WTC11 (cell line): ENCODE results near the gene CEACAM18. TPM values are rescaled to one million over a fixed set of nuclear protein-coding genes. Genes with fewer than 3 reads are reported as not detected.

ENCODE experiments used
- ATAC-seq: fragments of 200-7000 bp; cut with Tn5 transposase; 2 replicates; pipeline ENCODE4 v1.10.0; 2021; ENCODE audit warnings: mild to moderate bottlenecking, moderate library complexity
- CTCF ChIA-PET: fragments of 300-600 bp; sonication (Branson Sonifier 250); formaldehyde crosslinking; loops from one replicate; lab custom pipeline; 2021; ENCODE audit warnings: antibody characterized with exemption; lab: Charles Lee
- POLR2A ChIA-PET: fragments of 350-600 bp; sonication (Branson Sonifier 250); formaldehyde crosslinking; loops from one replicate; lab custom pipeline; 2021; ENCODE audit warnings: antibody characterized with exemption; lab: Charles Lee
- DNase-seq: peaks from one replicate; pipeline ENCODE4 v3.0.0; 2021; ENCODE audit warnings: low spot score
- H3K27ac Mint-ChIP-seq: 2 replicates; pipeline ENCODE4 v1.8.0; 2021; ENCODE audit warnings: mixed read lengths
- H3K27me3 Mint-ChIP-seq: 2 replicates; pipeline ENCODE4 v1.8.0; 2021; ENCODE audit warnings: low read depth, mild to moderate bottlenecking, moderate library complexity, mixed read lengths
- H3K36me3 Mint-ChIP-seq: 2 replicates; pipeline ENCODE4 v1.8.0; 2021; ENCODE audit warnings: mixed read lengths
- H3K4me1 Mint-ChIP-seq: 2 replicates; pipeline ENCODE4 v1.8.0; 2022; ENCODE audit warnings: mixed read lengths
- H3K4me3 Mint-ChIP-seq: 2 replicates; pipeline ENCODE4 v1.8.0; 2021; ENCODE audit warnings: mild to moderate bottlenecking, moderate library complexity, mixed read lengths
- H3K9me3 Mint-ChIP-seq: 2 replicates; pipeline ENCODE4 v1.8.0; 2021; ENCODE audit warnings: mixed read lengths
- E2F1 ChIP-seq: sonication (generic); formaldehyde crosslinking; IDR thresholded peaks from 2 replicates; pipeline ENCODE4 v1.8.0; 2022; ENCODE audit warnings: mild to moderate bottlenecking, missing genetic modification reagents
- FOXP1 ChIP-seq: sonication (generic); formaldehyde crosslinking; IDR thresholded peaks from 2 replicates; pipeline ENCODE4 v1.8.0; 2022; ENCODE audit warnings: missing genetic modification reagents, mild to moderate bottlenecking, moderate library complexity, borderline replicate concordance
- HMGA2 ChIP-seq: fragments of 250-450 bp; sonication (Bioruptor Pico); IDR thresholded peaks from 2 replicates; pipeline ENCODE4 v1.4.0; 2021; ENCODE audit warnings: mild to moderate bottlenecking, moderate library complexity
- JUN ChIP-seq: sonication (generic); formaldehyde crosslinking; IDR thresholded peaks from 2 replicates; pipeline ENCODE4 v1.8.0; 2023; ENCODE audit warnings: mild to moderate bottlenecking, missing genetic modification reagents
- NFYB ChIP-seq: sonication (generic); formaldehyde crosslinking; conservative IDR thresholded peaks from 2 replicates; pipeline ENCODE4 v1.8.0; 2022; ENCODE audit warnings: low read depth, missing genetic modification reagents
- PRDM15 ChIP-seq: sonication (generic); formaldehyde crosslinking; IDR thresholded peaks from 2 replicates; pipeline ENCODE4 v1.8.0; 2022; ENCODE audit warnings: missing genetic modification reagents
- TEAD4 ChIP-seq: sonication (generic); formaldehyde crosslinking; IDR thresholded peaks from 2 replicates; pipeline ENCODE4 v1.8.0; 2022; ENCODE audit warnings: mild to moderate bottlenecking, missing genetic modification reagents
- ZNF219 ChIP-seq: sonication (generic); formaldehyde crosslinking; IDR thresholded peaks from 2 replicates; pipeline ENCODE4 v1.8.0; 2023; ENCODE audit warnings: missing genetic modification reagents, mild to moderate bottlenecking, borderline replicate concordance
- ZNF423 ChIP-seq: fragments of 250-450 bp; sonication (Bioruptor Pico); IDR thresholded peaks from 2 replicates; pipeline ENCODE4 v2.1.2; 2022; ENCODE audit warnings: mild to moderate bottlenecking, moderate library complexity
- total RNA-seq: library from RNA; stranded (reverse); gene quantifications from 3 replicates; pipeline ENCODE4 v1.2.3, GENCODE V29; 2021
- TF ChIP-seq, protein P1 (sequence below): sonication (generic); formaldehyde crosslinking; IDR thresholded peaks from 2 replicates; pipeline ENCODE4 v1.8.0; 2023; ENCODE audit warnings: mild to moderate bottlenecking, missing genetic modification reagents
- TF ChIP-seq, protein P2 (sequence below): sonication (generic); formaldehyde crosslinking; conservative IDR thresholded peaks from 2 replicates; pipeline ENCODE4 v1.8.1; 2023; ENCODE audit warnings: mild to moderate bottlenecking, low read depth, missing genetic modification reagents, moderate library complexity
- TF ChIP-seq, protein P3 (sequence below): sonication (generic); formaldehyde crosslinking; conservative IDR thresholded peaks from 2 replicates; pipeline ENCODE4 v1.8.1; 2022; ENCODE audit warnings: mild to moderate bottlenecking, missing genetic modification reagents
- TF ChIP-seq, protein P4 (sequence below): fragments of 250-450 bp; sonication (Bioruptor Pico); IDR thresholded peaks from 2 replicates; pipeline ENCODE4 v1.9.0; 2021; ENCODE audit warnings: moderate library complexity, mild to moderate bottlenecking, inconsistent platforms, borderline replicate concordance

CEACAM18 gene
- total RNA-seq, 1 experiment from 2014 or later: not detected

- POLR2A ChIA-PET: no interaction called here
- no peak for ATAC-seq
- Mint-ChIP-seq H3K9me3 (peaks cover 6% of the 10 kb centered on the region), H3K27me3 (peaks cover 42% of the 10 kb centered on the region), H3K36me3 (no peaks in the 10 kb centered on the region), H3K27ac (no peak overlapping the region), H3K4me3 (no peak overlapping the region), H3K4me1 (no peaks in the 10 kb centered on the region)
- CTCF ChIA-PET: interaction anchor here (1.5 to 7.5 kb wide), 3 partner anchors 42 to 189 kb away, joined by 6 to 65 read pairs (median 49); no protein-coding TSS in a partner anchor
- no peak for DNase-seq
- TF ChIP-seq, protein P1, sequence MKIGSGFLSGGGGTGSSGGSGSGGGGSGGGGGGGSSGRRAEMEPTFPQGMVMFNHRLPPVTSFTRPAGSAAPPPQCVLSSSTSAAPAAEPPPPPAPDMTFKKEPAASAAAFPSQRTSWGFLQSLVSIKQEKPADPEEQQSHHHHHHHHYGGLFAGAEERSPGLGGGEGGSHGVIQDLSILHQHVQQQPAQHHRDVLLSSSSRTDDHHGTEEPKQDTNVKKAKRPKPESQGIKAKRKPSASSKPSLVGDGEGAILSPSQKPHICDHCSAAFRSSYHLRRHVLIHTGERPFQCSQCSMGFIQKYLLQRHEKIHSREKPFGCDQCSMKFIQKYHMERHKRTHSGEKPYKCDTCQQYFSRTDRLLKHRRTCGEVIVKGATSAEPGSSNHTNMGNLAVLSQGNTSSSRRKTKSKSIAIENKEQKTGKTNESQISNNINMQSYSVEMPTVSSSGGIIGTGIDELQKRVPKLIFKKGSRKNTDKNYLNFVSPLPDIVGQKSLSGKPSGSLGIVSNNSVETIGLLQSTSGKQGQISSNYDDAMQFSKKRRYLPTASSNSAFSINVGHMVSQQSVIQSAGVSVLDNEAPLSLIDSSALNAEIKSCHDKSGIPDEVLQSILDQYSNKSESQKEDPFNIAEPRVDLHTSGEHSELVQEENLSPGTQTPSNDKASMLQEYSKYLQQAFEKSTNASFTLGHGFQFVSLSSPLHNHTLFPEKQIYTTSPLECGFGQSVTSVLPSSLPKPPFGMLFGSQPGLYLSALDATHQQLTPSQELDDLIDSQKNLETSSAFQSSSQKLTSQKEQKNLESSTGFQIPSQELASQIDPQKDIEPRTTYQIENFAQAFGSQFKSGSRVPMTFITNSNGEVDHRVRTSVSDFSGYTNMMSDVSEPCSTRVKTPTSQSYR (CRISPR knock-in tag): no peak
- TF ChIP-seq PRDM15 (CRISPR knock-in tag) (no peak), HMGA2 (no peak), FOXP1 (CRISPR knock-in tag) (no peak), NFYB (CRISPR knock-in tag) (no peak), ZNF219 (CRISPR knock-in tag) (no peak), ZNF423 (CRISPR knock-in tag) (no peak)
- TF ChIP-seq, protein P2, sequence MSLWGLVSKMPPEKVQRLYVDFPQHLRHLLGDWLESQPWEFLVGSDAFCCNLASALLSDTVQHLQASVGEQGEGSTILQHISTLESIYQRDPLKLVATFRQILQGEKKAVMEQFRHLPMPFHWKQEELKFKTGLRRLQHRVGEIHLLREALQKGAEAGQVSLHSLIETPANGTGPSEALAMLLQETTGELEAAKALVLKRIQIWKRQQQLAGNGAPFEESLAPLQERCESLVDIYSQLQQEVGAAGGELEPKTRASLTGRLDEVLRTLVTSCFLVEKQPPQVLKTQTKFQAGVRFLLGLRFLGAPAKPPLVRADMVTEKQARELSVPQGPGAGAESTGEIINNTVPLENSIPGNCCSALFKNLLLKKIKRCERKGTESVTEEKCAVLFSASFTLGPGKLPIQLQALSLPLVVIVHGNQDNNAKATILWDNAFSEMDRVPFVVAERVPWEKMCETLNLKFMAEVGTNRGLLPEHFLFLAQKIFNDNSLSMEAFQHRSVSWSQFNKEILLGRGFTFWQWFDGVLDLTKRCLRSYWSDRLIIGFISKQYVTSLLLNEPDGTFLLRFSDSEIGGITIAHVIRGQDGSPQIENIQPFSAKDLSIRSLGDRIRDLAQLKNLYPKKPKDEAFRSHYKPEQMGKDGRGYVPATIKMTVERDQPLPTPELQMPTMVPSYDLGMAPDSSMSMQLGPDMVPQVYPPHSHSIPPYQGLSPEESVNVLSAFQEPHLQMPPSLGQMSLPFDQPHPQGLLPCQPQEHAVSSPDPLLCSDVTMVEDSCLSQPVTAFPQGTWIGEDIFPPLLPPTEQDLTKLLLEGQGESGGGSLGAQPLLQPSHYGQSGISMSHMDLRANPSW: no peak
- TF ChIP-seq, protein P3, sequence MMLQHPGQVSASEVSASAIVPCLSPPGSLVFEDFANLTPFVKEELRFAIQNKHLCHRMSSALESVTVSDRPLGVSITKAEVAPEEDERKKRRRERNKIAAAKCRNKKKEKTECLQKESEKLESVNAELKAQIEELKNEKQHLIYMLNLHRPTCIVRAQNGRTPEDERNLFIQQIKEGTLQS (CRISPR knock-in tag): no peak
- TF ChIP-seq, all 79 proteins: peak for 0
Observed at GRCh38 chr19:51471527-51471926, 6.8 kb upstream of the CEACAM18 start.

GRCh38 chr19:51472607-51473006, 5.7 kb upstream of the CEACAM18 start:
- TF ChIP-seq TEAD4 (CRISPR knock-in tag) (no peak), JUN (no peak), E2F1 (CRISPR knock-in tag) (no peak)
- TF ChIP-seq, protein P4, sequence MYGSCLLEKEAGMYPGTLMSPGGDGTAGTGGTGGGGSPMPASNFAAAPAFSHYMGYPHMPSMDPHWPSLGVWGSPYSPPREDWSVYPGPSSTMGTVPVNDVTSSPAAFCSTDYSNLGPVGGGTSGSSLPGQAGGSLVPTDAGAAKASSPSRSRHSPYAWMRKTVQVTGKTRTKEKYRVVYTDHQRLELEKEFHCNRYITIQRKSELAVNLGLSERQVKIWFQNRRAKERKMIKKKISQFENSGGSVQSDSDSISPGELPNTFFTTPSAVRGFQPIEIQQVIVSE (CRISPR knock-in tag): no peak
- TF ChIP-seq, all 79 proteins: peak for 0
- Mint-ChIP-seq H3K9me3 (peaks cover 6% of the 10 kb centered on the region), H3K4me3 (no peak overlapping the region), H3K27me3 (peaks cover 34% of the 10 kb centered on the region), H3K27ac (no peak overlapping the region), H3K36me3 (no peaks in the 10 kb centered on the region), H3K4me1 (no peaks in the 10 kb centered on the region)
- ChIA-PET POLR2A (no interaction called here), CTCF (interaction anchor here (0.7 to 7.5 kb wide), 8 partner anchors 10 to 188 kb away, joined by 3 to 65 read pairs (median 4); no protein-coding TSS in a partner anchor)
- DNase-seq: no peak
- ATAC-seq: no peak
